ENCODE results near the gene CCDC40.

Gene CCDC40

DNA sequence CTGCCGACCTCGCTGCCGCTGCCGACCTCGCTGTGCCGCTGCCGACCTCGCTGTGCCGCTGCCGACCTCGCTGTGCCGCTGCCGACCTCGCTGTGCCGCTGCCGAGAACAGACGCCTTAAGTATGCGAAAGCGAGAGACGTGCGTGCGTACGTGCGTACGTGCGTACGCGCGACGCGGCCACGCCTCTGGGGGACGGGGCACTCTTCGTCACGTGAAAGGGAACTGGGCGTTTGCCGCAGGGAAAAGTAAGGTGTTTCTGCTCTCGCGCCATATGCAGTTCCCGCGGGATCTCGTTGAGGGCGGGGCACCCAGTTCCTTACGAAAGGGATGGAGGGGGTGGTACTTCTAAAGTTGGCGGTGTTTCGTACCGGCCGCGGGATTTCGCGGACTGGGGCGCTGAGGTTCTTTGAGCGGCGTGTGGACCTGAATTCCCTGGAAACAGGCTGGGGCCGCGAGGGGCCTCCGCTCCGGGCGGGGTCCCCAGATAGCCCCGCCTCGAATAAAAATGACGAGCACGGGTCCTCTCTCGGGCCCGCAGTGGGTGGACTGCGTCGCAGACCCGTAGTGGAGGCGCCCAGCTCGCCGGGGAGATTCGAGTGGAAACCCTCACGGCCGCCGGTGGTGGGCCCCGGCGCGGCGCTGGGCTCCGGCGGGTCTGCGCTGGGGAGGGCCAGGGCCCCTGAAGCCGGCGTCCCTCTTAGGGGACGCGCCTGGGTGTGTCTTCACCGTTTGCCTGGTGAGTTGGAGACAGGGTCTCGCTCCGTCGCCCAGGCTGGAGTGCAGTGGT is 110.8 kb downstream of the CCDC40 start, which contains the start of gene EIF4A3:
Gene EIF4A3, minus strand, starts transcription at position 94 of the 788 bp plus-strand sequence. CDS start 167 bp downstream, outside the sequence.
- peak; percentile 96 for FAIRE-seq
